GM23338 (cell line): ENCODE measurements around the gene SEMA3C. TPM values are rescaled to one million over a fixed set of nuclear protein-coding genes. Genes with fewer than 3 reads are reported as not detected.
"Not testable (repeated sequence)": the region's sequence is repeated elsewhere in the genome, so short reads cannot be mapped to it uniquely, and the experiment has no call there.

Experiments used
- ATAC-seq: fragments of 200-7000 bp; cut with Tn5 transposase; 3 replicates; pipeline ENCODE4 v1.9.1; 2020
- DNase-seq: peaks from one replicate; pipeline ENCODE4 v3.0.0-alpha.2; 2015; ENCODE audit warnings: low spot score
- H2AFZ ChIP-seq: fragments of 200-600 bp; sonication (generic); 2 replicates; pipeline ENCODE4 v1.8.0; 2016; ENCODE audit warnings: antibody characterized with exemption, mild to moderate bottlenecking, moderate library complexity
- H3F3A ChIP-seq: fragments of 200-600 bp; sonication (generic); replicated peaks from 2 replicates; pipeline ENCODE4 v1.8.0; 2017; ENCODE audit warnings: antibody characterized with exemption, mixed run types, low read depth
- H3K27ac ChIP-seq: fragments of 200-600 bp; sonication (generic); 2 replicates; pipeline ENCODE4 v1.6.1; 2016; ENCODE audit warnings: low read depth
- H3K27me3 ChIP-seq: fragments of 200-600 bp; sonication (generic); 2 replicates; pipeline ENCODE4 v1.8.0; 2016; ENCODE audit warnings: mild to moderate bottlenecking, mixed run types, moderate library complexity; ENCODE audit not compliant: insufficient read depth
- H3K36me3 ChIP-seq: fragments of 200-600 bp; sonication (generic); 2 replicates; pipeline ENCODE4 v1.8.0; 2016; ENCODE audit warnings: mild to moderate bottlenecking; ENCODE audit not compliant: insufficient read depth
- H3K4me1 ChIP-seq: fragments of 200-600 bp; sonication (generic); 2 replicates; pipeline ENCODE4 v1.8.0; 2016; ENCODE audit warnings: mild to moderate bottlenecking, moderate library complexity; ENCODE audit not compliant: insufficient read depth
- H3K4me2 ChIP-seq: fragments of 200-600 bp; sonication (generic); 2 replicates; pipeline ENCODE4 v1.7.1; 2017; ENCODE audit warnings: mixed run types
- H3K4me3 ChIP-seq: fragments of 200-600 bp; sonication (generic); 2 replicates; pipeline ENCODE4 v1.6.1; 2016; ENCODE audit warnings: mixed run types
- H3K79me2 ChIP-seq: fragments of 200-600 bp; sonication (generic); replicated peaks from 2 replicates; pipeline ENCODE4 v1.8.0; 2017; ENCODE audit warnings: mild to moderate bottlenecking; ENCODE audit not compliant: insufficient read depth
- H3K9me2 ChIP-seq: fragments of 200-600 bp; sonication (generic); 2 replicates; pipeline ENCODE4 v1.8.0; 2017; ENCODE audit not compliant: insufficient read depth
- H4K20me1 ChIP-seq: fragments of 200-600 bp; sonication (generic); replicated peaks from 2 replicates; pipeline ENCODE4 v1.8.0; 2017; ENCODE audit warnings: mild to moderate bottlenecking; ENCODE audit not compliant: insufficient read depth
- H3K27ac Mint-ChIP-seq: 2 replicates; pipeline ENCODE4 v1.8.0; 2020; ENCODE audit warnings: inconsistent platforms, mild to moderate bottlenecking, moderate library complexity, mixed read lengths
- H3K27me3 Mint-ChIP-seq: 3 replicates; pipeline ENCODE4 v1.8.0; 2022; ENCODE audit warnings: low read depth, mild to moderate bottlenecking, moderate library complexity, mixed read lengths, inconsistent platforms; ENCODE audit not compliant: insufficient read depth, poor library complexity
- H3K36me3 Mint-ChIP-seq: 3 replicates; pipeline ENCODE4 v1.8.0; 2021; ENCODE audit warnings: low read depth, mild to moderate bottlenecking, inconsistent platforms, moderate library complexity, mixed read lengths
- H3K4me1 Mint-ChIP-seq: 3 replicates; pipeline ENCODE4 v1.8.0; 2020; ENCODE audit warnings: mild to moderate bottlenecking, inconsistent platforms, mixed read lengths
- H3K4me3 Mint-ChIP-seq: 3 replicates; pipeline ENCODE4 v1.8.0; 2021; ENCODE audit warnings: moderate library complexity, mild to moderate bottlenecking, inconsistent platforms, mixed read lengths
- H3K9me3 Mint-ChIP-seq: 3 replicates; pipeline ENCODE4 v1.8.0; 2020; ENCODE audit warnings: moderate library complexity, mild to moderate bottlenecking, inconsistent platforms, mixed read lengths
- EZH2phosphoT487 ChIP-seq: fragments of 200-600 bp; sonication (generic); IDR thresholded peaks from one replicate; pipeline ENCODE4 v1.8.1; 2018; ENCODE audit warnings: antibody characterized with exemption; ENCODE audit not compliant: unreplicated experiment
- ZNF331 ChIP-seq: fragments of 250-450 bp; sonication (Bioruptor Pico); IDR thresholded peaks from 2 replicates; pipeline ENCODE4 v1.5.0; 2020; ENCODE audit warnings: low read depth, mild to moderate bottlenecking, moderate library complexity
- polyA plus RNA-seq: library from polyadenylated mRNA; unstranded; fragments of >200 nt; fragmentation: Nextera tagmentation; extraction: Ambion mirVana; gene quantifications from 2 replicates; pipeline ENCODE4 v1.2.1, GENCODE V29; 2016
- total RNA-seq: library from RNA; depleted of rRNA; stranded (reverse); fragments of >200 nt; shearing (Covaris generic); gene quantifications from 2 replicates; pipeline ENCODE4 v1.2.3, GENCODE V29; 2014
- TF ChIP-seq, protein P1 (sequence below), 2 experiments: fragments of 200-600 bp in 1 of 2; sonication (generic) in 1 of 2; conservative IDR thresholded peaks; 2 replicates each; pipeline versions ENCODE4 v1.5.1 to v1.6.1; 2016 to 2017; ENCODE audit warnings: antibody characterized with exemption in 2 of 2, low read depth in 2 of 2, mild to moderate bottlenecking in 2 of 2, moderate library complexity in 1 of 2
- TF ChIP-seq, protein P2 (sequence below): IDR thresholded peaks from 2 replicates; pipeline ENCODE4 v1.6.1; 2016; ENCODE audit warnings: antibody characterized with exemption
- TF ChIP-seq, protein P3 (sequence below): fragments of 250-450 bp; sonication (Bioruptor Pico); IDR thresholded peaks from 2 replicates; pipeline ENCODE4 v1.5.0; 2020; ENCODE audit warnings: mild to moderate bottlenecking, moderate library complexity

The SEMA3C gene
- total and polyA plus RNA-seq, 2 experiments from 2014 or later = 1.0 to 3.5 TPM

DNA sequence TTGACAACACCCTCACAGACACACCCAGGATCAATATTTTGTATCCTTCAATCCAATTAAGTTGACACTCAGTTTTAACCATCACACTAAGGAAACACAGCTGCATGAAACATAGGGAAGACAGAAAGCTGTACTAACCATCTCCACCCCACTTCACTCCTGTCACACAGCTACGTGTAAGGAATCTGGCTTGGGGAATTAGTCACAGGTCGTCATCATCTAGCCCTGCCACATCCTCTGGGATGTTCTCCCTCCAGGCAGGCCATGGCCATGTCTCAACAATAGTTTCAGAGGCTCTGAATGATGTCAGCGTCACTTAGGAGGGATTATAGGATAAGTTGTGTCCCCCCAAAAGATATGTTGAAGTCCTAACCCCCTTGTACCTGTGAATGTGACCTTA, 10.8 kb upstream of the SEMA3C start (continued):
- TF ChIP-seq, protein P1, sequence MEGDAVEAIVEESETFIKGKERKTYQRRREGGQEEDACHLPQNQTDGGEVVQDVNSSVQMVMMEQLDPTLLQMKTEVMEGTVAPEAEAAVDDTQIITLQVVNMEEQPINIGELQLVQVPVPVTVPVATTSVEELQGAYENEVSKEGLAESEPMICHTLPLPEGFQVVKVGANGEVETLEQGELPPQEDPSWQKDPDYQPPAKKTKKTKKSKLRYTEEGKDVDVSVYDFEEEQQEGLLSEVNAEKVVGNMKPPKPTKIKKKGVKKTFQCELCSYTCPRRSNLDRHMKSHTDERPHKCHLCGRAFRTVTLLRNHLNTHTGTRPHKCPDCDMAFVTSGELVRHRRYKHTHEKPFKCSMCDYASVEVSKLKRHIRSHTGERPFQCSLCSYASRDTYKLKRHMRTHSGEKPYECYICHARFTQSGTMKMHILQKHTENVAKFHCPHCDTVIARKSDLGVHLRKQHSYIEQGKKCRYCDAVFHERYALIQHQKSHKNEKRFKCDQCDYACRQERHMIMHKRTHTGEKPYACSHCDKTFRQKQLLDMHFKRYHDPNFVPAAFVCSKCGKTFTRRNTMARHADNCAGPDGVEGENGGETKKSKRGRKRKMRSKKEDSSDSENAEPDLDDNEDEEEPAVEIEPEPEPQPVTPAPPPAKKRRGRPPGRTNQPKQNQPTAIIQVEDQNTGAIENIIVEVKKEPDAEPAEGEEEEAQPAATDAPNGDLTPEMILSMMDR (conservative IDR thresholded peaks at IDR 0.05; ENCODE audit: low read depth in 2 of 2) = no peak
- TF ChIP-seq EZH2phosphoT487 = no peak
- TF ChIP-seq, protein P2, sequence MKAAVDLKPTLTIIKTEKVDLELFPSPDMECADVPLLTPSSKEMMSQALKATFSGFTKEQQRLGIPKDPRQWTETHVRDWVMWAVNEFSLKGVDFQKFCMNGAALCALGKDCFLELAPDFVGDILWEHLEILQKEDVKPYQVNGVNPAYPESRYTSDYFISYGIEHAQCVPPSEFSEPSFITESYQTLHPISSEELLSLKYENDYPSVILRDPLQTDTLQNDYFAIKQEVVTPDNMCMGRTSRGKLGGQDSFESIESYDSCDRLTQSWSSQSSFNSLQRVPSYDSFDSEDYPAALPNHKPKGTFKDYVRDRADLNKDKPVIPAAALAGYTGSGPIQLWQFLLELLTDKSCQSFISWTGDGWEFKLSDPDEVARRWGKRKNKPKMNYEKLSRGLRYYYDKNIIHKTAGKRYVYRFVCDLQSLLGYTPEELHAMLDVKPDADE = no peak

DNA sequence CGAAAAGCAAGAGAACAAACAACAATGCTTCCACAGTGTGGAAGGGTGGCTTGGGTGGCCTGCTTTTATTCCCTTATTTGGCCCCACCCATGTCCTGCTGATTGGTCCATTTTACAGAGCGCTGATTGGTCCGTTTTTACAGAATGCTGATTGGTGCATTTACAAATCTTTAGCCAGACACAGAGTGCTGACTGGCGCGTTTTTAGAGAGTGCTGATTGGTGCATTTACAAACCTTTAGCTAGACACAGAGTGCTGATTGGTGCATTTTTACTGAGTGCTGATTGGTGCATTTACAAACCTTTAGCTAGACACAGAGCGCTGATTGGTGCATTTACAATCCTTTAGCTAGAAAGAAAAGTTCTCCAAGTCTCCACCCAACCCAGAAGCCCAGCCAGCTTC, 8.1 kb upstream of the SEMA3C start:
- H3K9me2 ChIP-seq, H3K27ac Mint-ChIP-seq, H3K4me3 Mint-ChIP-seq, H3K4me1 Mint-ChIP-seq, ATAC-seq, H3K79me2 ChIP-seq, H3K36me3 Mint-ChIP-seq, H3K27ac ChIP-seq, H3K4me3 ChIP-seq, H3K4me1 ChIP-seq, H3K27me3 ChIP-seq, H3K4me2 ChIP-seq, H3K9me3 Mint-ChIP-seq, H4K20me1 ChIP-seq, H3K27me3 Mint-ChIP-seq, H2AFZ ChIP-seq, DNase-seq, H3F3A ChIP-seq, H3K36me3 ChIP-seq: not testable (repeated sequence)

DNA sequence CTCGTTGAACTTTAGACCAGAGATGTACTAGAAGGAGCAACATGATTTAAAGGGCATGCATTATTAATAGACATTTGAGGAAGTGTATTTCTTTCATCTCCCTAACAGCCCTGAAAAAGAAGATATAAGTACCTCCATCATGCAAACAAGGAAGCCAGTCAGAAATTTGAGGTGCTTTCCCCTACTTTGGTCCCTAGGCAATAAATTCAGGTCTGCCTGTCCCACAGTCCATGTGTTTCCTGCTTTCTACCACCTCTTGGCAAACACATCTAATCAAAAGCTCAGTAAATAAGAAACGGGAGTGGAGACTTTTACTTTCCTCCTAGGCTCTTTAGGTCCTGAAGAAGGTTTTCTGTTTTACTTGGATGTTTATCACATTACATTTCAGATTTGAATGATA, 5.2 kb upstream of the SEMA3C start:
- H3K4me3 ChIP-seq = no peak overlapping the region
- Mint-ChIP-seq H3K27ac (no peak overlapping the region), H3K9me3 (peaks cover 7% of the 10 kb centered on the region; the same call in 1 of the 3 replicates), H3K4me1 (peaks cover 16% of the 10 kb centered on the region), H3K4me3 (no peak overlapping the region), H3K27me3 (peaks cover 6% of the 10 kb centered on the region), H3K36me3 (peaks cover 3% of the 10 kb centered on the region; the same call in 1 of the 3 replicates)
- H2AFZ ChIP-seq = no peak overlapping the region
- H3F3A ChIP-seq = 0 out of 2 replicates have a peak, but pooled peaks cover 3% of the 10 kb centered on the region
- ATAC-seq (no peak), DNase-seq (no peak)
- H3K27me3 ChIP-seq = peaks cover 12% of the 10 kb centered on the region; the same call in 1 of the 2 replicates
- 0 out of 2 replicates have a peak, but pooled peaks cover 3% of the 10 kb centered on the region for H3K9me2 ChIP-seq
- TF ChIP-seq, protein P3, sequence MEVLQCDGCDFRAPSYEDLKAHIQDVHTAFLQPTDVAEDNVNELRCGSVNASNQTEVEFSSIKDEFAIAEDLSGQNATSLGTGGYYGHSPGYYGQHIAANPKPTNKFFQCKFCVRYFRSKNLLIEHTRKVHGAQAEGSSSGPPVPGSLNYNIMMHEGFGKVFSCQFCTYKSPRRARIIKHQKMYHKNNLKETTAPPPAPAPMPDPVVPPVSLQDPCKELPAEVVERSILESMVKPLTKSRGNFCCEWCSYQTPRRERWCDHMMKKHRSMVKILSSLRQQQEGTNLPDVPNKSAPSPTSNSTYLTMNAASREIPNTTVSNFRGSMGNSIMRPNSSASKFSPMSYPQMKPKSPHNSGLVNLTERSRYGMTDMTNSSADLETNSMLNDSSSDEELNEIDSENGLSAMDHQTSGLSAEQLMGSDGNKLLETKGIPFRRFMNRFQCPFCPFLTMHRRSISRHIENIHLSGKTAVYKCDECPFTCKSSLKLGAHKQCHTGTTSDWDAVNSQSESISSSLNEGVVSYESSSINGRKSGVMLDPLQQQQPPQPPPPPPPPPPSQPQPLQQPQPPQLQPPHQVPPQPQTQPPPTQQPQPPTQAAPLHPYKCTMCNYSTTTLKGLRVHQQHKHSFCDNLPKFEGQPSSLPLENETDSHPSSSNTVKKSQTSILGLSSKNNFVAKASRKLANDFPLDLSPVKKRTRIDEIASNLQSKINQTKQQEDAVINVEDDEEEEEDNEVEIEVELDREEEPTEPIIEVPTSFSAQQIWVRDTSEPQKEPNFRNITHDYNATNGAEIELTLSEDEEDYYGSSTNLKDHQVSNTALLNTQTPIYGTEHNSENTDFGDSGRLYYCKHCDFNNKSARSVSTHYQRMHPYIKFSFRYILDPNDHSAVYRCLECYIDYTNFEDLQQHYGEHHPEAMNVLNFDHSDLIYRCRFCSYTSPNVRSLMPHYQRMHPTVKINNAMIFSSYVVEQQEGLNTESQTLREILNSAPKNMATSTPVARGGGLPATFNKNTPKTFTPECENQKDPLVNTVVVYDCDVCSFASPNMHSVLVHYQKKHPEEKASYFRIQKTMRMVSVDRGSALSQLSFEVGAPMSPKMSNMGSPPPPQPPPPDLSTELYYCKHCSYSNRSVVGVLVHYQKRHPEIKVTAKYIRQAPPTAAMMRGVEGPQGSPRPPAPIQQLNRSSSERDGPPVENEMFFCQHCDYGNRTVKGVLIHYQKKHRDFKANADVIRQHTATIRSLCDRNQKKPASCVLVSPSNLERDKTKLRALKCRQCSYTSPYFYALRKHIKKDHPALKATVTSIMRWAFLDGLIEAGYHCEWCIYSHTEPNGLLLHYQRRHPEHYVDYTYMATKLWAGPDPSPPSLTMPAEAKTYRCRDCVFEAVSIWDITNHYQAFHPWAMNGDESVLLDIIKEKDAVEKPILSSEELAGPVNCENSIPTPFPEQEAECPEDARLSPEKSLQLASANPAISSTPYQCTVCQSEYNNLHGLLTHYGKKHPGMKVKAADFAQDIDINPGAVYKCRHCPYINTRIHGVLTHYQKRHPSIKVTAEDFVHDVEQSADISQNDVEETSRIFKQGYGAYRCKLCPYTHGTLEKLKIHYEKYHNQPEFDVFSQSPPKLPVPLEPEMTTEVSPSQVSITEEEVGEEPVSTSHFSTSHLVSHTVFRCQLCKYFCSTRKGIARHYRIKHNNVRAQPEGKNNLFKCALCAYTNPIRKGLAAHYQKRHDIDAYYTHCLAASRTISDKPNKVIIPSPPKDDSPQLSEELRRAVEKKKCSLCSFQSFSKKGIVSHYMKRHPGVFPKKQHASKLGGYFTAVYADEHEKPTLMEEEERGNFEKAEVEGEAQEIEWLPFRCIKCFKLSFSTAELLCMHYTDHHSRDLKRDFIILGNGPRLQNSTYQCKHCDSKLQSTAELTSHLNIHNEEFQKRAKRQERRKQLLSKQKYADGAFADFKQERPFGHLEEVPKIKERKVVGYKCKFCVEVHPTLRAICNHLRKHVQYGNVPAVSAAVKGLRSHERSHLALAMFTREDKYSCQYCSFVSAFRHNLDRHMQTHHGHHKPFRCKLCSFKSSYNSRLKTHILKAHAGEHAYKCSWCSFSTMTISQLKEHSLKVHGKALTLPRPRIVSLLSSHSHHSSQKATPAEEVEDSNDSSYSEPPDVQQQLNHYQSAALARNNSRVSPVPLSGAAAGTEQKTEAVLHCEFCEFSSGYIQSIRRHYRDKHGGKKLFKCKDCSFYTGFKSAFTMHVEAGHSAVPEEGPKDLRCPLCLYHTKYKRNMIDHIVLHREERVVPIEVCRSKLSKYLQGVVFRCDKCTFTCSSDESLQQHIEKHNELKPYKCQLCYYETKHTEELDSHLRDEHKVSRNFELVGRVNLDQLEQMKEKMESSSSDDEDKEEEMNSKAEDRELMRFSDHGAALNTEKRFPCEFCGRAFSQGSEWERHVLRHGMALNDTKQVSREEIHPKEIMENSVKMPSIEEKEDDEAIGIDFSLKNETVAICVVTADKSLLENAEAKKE = no peak
- TF ChIP-seq, protein P1 (conservative IDR thresholded peaks at IDR 0.05; ENCODE audit: low read depth in 2 of 2) = no peak
- no peak for TF ChIP-seq ZNF331 (CRISPR knock-in tag)
- H3K27ac ChIP-seq = no peak overlapping the region
- 0 out of 2 replicates have a peak, but pooled peaks cover 4% of the 10 kb centered on the region for H3K4me1 ChIP-seq
- no peaks in the 10 kb centered on the region for H3K79me2 ChIP-seq
- no peak overlapping the region for H3K4me2 ChIP-seq
- H3K36me3 ChIP-seq = no peaks in the 10 kb centered on the region
- no peaks in the 10 kb centered on the region for H4K20me1 ChIP-seq
